ENCODE data around the gene SNX21. TPM values are rescaled to one million over a fixed set of nuclear protein-coding genes. Genes with fewer than 3 reads are reported as not detected.

Gene SNX21
- total RNA-seq, 1 donor from 2014 or later: 0.89 TPM

DNA sequence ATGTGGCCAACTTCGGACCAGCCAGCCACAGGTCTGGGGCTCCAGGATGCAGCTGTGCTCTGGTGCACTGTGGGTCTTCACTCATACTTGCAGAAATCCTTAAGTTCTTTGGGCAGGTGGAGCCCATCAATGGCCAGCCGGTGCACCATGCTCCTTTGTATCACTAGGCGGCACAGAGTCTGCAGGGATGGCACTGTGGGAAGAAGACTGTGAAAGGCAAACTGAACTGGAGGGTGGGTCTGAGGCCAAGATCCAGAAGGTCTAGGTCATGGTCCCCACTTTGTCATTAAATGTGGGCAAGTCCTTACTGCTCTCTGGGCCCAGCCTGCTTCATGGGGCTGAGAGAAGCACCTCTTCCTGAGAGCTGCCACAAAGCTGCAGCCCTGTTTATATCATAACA lies 55.1 kb downstream of the SNX21 start:
- H3K27ac Mint-ChIP-seq: no peak overlapping the region
- H3K27me3 Mint-ChIP-seq: no peaks in the 10 kb centered on the region
- no peak overlapping the region for H3K4me3 Mint-ChIP-seq
- peaks cover 12% of the 10 kb centered on the region for H3K36me3 Mint-ChIP-seq (ENCODE audit: low read depth)
- no peaks in the 10 kb centered on the region for H3K9me3 Mint-ChIP-seq
- H3K4me1 Mint-ChIP-seq: peaks cover 24% of the 10 kb centered on the region
- intact Hi-C loops (cut with micrococcal nuclease): no loop called here
- DNase-seq: peak; percentile 51

DNA sequence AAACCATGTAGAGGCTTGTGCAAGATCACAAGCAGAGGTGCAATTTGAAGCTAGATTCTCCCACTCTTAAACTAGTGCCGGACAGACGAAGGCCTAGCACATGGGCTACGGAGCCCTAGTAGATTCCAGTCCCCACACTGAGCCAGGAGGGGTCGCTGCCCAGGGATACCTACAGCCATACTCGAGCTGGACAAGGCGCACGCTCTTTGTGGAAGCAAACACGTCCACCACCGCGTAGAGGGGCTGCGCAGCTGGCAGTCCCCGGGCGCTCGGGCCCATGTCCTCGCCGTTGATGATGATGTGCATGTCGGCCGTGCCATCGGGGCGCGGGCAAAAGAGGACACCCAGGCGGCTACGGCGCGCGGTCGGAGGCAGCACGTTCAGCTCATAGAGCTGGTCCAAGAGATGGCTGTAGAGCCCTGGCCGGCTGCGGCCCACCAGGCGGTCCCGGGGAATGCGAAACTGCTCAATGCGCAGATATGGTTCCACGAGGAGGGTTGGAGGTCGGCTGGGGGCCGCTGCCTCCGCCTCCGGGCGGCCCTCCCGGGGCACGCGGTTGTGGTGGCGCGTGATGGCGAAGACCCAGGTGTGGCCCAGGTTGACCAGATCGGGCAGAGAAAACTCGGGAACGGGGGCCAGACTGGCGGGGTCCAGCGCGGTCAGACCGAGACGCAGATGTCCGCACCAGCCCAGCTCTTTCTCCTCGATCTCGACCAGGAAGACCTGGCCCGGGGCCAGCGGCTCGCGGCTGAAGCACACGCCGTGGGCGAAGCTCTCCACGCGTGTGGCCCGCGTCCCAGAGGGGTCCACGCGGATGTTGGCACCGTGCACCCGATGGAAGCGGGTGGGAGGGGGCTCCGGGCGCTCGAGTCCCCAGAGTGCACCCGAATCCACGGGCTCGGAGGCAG lies 56.7 kb downstream of the SNX21 start:
- H3K36me3 Mint-ChIP-seq (ENCODE audit: low read depth): peaks cover 5% of the 10 kb centered on the region
- intact Hi-C loops (cut with micrococcal nuclease): loop anchor here (2.0 kb wide), 1 partner anchor 44 kb away; the partner anchor contains the start of gene PCIF1

GRCh38 chr20:45890985-45891983 lies 57.7 kb downstream of the SNX21 start, which contains the start of the genes CTSA and NEURL2:
Gene CTSA, plus strand, starts transcription at chr20:45891335. Its CDS starts 234 bp downstream, at chr20:45891569.
Gene NEURL2, minus strand, starts transcription at chr20:45891208. Its CDS starts 217 bp downstream, at chr20:45890991.
- intact Hi-C loops (cut with micrococcal nuclease): loop anchor here (1.0 to 2.0 kb wide), 4 partner anchors 10 to 44 kb away; partner anchors contain the start of genes ACOT8, PCIF1, ZSWIM1 and ZSWIM3
- H3K27ac Mint-ChIP-seq: peak within 1 kb of the TSS; percentile 92

More for the DNA sequence above, 56.7 kb downstream of the SNX21 start:
- Mint-ChIP-seq H3K9me3 (no peaks in the 10 kb centered on the region), H3K27me3 (no peaks in the 10 kb centered on the region), H3K27ac (peak overlapping the region; percentile 92), H3K4me1 (peaks cover 19% of the 10 kb centered on the region), H3K4me3 (peak overlapping the region; percentile 95)
- DNase-seq: peak; percentile 79

DNA sequence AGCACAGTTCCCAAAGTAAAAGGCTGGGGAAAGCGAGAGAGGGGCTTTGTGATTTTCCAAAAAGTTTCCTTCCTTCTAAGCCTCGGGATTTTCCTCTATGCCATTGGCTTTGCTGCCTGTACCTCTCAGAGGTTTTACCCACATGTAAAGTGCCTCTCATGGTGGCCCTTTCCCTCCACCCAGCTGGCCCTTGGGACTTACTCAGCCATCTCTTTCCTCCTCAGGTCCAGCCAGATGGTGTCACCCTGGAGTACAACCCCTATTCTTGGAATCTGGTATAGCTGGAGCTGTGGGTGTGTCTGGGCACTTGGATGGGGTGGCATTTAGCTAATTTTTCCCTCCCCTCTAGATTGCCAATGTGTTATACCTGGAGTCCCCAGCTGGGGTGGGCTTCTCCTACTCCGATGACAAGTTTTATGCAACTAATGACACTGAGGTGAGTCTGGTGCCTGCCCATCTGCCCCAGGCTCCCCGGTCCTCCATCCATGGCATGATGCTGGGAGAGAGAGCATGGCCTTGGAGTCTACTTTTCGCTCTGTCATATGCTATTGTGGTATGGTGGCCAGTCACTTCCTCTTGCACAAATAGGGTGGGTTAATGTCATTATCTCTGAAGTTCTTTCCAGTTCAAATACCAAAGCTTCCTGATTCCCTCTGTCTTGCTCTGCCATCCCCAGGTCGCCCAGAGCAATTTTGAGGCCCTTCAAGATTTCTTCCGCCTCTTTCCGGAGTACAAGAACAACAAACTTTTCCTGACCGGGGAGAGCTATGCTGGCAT lies 58.6 kb downstream of the SNX21 start:
- peak; percentile 57 for DNase-seq
- H3K27ac Mint-ChIP-seq: peak overlapping the region; percentile 66
- H3K9me3 Mint-ChIP-seq: no peaks in the 10 kb centered on the region
- H3K4me3 Mint-ChIP-seq: peak overlapping the region; percentile 95
- intact Hi-C loops (cut with micrococcal nuclease): no loop called here
- H3K27me3 Mint-ChIP-seq: no peaks in the 10 kb centered on the region
- H3K36me3 Mint-ChIP-seq (ENCODE audit: low read depth): peaks cover 5% of the 10 kb centered on the region
- H3K4me1 Mint-ChIP-seq: peaks cover 17% of the 10 kb centered on the region

More at GRCh38 chr20:45890985-45891983, 57.7 kb downstream of the SNX21 start, which contains the start of the genes CTSA and NEURL2:
- H3K4me3 Mint-ChIP-seq: peak within 1 kb of the TSS; percentile 95
- peak; percentile 96 for DNase-seq
- H3K27me3 Mint-ChIP-seq: no peaks in the 10 kb centered on the region
- no peaks in the 10 kb centered on the region for H3K9me3 Mint-ChIP-seq
- H3K36me3 Mint-ChIP-seq (ENCODE audit: low read depth): peaks cover 5% of the 10 kb centered on the region
- H3K4me1 Mint-ChIP-seq: peaks cover 17% of the 10 kb centered on the region

Other genes with a start within 250 kb of the SNX21 start
- not detected in 2 replicates for gene WFDC10A, start 204.1 kb upstream of the SNX21 start, total RNA-seq
- gene WFDC9, start 202.5 kb upstream of the SNX21 start, total RNA-seq: not detected in 2 replicates
- gene WFDC11, start 163.6 kb upstream of the SNX21 start, total RNA-seq: not detected in 2 replicates
- gene WFDC13, start 131.8 kb upstream of the SNX21 start, total RNA-seq: not detected in 2 replicates
- gene WFDC10B, start 128.8 kb upstream of the SNX21 start, total RNA-seq: not detected in 2 replicates
- gene SPINT4, start 111.5 kb upstream of the SNX21 start, total RNA-seq: not detected in 2 replicates
- not detected in 2 replicates for gene WFDC3, start 41.9 kb upstream of the SNX21 start, total RNA-seq
- 31.9 and 35.3 TPM in 2 replicates for gene DNTTIP1, start 41.8 kb upstream of the SNX21 start, total RNA-seq
- gene UBE2C, start 21.2 kb upstream of the SNX21 start, total RNA-seq: 113 and 115 TPM in 2 replicates
- gene TNNC2, start 6.5 kb upstream of the SNX21 start, total RNA-seq: not detected in 2 replicates
- gene ACOT8, start 23.6 kb downstream of the SNX21 start, total RNA-seq: 27.6 and 28.5 TPM in 2 replicates
- 5.5 and 6.0 TPM in 2 replicates for gene ZSWIM3, start 23.8 kb downstream of the SNX21 start, total RNA-seq
- gene ZSWIM1, start 47.4 kb downstream of the SNX21 start, total RNA-seq: 9.4 and 10.4 TPM in 2 replicates
- gene SPATA25, start 53.8 kb downstream of the SNX21 start, total RNA-seq: 0.47 and 1.8 TPM in 2 replicates
- gene NEURL2, start 57.4 kb downstream of the SNX21 start, total RNA-seq: 2.0 and 2.4 TPM in 2 replicates
- 48.7 and 50.8 TPM in 2 replicates for gene CTSA, start 57.5 kb downstream of the SNX21 start, total RNA-seq
- gene PLTP, start 78.4 kb downstream of the SNX21 start, total RNA-seq: 3.2 and 4.0 TPM in 2 replicates
- gene PCIF1, start 100.9 kb downstream of the SNX21 start, total RNA-seq: 26.1 and 27.8 TPM in 2 replicates
- 37.5 and 39.5 TPM in 2 replicates for gene ZNF335, start 138.4 kb downstream of the SNX21 start, total RNA-seq
- 0.19 and 0.28 TPM in 2 replicates for gene MMP9, start 175.1 kb downstream of the SNX21 start, total RNA-seq
- gene SLC12A5, start 195.4 kb downstream of the SNX21 start, total RNA-seq: not detected in 2 replicates

Measured in activated CD4-positive, alpha-beta T cell treated with anti-CD3 and anti-CD28 coated beads, Interleukin-2, amount 10 ng/mL, durations not matched to agents 24 days and 14 days (primary cell).